VCaP (cell line): ENCODE results near the gene TTLL11.

Experiments used
- H3K27ac ChIP-seq: fragments of 450-650 bp; 2 replicates; pipeline ENCODE4 v1.5.1; 2017
- TF ChIP-seq, protein P1 (sequence below): fragments of 450-650 bp; conservative IDR thresholded peaks from 2 replicates; pipeline ENCODE4 v1.5.1; 2017; ENCODE audit warnings: mild to moderate bottlenecking, moderate library complexity

Gene TTLL11

DNA sequence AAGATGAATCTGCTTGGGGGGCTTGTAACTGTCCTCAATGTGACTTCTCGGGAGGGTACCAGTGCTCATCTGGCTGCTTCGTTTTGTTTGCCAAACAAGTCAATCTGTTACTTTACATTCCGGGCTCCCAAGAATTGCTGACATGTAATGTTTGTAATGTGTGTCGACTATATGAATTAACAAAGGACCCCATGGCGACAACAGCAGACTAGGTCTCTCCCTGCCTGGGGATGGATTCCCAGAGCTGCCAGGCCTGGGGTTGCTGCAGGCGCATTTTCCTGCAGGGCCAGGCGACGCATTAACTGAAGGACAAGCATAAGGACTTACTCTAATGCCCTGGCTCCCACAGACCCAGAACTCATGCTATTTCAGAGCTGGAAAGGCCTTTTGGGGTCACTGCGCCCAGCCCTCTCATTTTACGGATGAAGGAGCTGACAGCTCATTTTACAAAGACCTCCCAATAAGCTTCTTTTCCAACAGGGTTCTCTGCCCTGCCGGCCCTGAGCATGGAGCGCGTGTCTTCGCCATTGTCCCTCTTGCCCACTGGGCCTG, 214.8 kb downstream of the TTLL11 start:
- no peak overlapping the region for H3K27ac ChIP-seq
- TF ChIP-seq, protein P1, sequence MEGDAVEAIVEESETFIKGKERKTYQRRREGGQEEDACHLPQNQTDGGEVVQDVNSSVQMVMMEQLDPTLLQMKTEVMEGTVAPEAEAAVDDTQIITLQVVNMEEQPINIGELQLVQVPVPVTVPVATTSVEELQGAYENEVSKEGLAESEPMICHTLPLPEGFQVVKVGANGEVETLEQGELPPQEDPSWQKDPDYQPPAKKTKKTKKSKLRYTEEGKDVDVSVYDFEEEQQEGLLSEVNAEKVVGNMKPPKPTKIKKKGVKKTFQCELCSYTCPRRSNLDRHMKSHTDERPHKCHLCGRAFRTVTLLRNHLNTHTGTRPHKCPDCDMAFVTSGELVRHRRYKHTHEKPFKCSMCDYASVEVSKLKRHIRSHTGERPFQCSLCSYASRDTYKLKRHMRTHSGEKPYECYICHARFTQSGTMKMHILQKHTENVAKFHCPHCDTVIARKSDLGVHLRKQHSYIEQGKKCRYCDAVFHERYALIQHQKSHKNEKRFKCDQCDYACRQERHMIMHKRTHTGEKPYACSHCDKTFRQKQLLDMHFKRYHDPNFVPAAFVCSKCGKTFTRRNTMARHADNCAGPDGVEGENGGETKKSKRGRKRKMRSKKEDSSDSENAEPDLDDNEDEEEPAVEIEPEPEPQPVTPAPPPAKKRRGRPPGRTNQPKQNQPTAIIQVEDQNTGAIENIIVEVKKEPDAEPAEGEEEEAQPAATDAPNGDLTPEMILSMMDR: no peak

DNA sequence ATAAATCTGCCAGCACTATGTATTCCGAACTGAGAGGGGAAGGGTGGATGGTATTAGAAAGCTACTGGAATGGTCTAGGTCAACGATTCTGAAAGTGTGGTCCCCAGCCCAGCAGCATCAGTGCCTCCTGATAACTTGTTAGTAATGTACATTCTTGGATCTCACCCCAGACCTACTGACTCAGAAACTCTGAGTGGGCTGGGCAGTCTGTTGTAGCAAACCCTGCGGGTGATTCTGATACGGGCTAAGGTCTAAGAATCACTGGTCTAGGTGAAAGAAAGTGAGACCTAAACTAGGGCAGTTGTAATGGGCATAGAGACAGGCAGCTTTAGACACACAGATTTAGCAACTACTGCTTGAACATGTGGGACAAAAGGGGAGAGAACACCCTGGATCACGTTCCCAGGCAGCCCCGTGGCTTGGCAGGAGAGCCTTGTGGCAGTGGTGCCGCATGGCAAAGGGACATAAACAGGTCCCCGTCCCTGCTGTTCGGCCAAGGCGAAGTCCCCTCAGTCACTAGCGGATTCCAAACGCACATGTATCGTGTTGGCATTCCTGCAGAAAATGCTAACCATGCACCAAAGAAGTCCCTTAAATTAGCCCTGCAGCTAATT, 216.3 kb downstream of the TTLL11 start:
- H3K27ac ChIP-seq: no peak overlapping the region
- TF ChIP-seq, protein P1: no peak

DNA sequence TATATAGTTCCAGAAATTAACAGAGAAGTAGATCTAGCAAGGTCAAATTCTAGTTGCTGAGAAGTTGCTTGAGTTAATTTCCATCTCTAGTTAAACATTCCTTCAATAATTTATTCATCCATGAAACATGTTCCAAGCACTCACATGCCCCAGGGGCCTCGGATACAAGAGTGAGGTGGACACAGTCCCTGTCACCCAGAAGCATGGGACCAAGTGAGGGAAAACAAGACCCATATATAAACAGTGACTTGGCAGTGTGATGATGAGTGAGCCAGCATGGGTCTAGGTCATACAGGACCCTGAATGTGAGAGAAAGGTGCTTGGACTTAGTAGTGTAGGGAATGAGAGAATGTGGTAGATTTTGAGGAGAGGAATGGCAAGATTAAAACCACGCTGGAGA, 216.9 kb downstream of the TTLL11 start:
- H3K27ac ChIP-seq: no peak overlapping the region
- TF ChIP-seq, protein P1: no peak

DNA sequence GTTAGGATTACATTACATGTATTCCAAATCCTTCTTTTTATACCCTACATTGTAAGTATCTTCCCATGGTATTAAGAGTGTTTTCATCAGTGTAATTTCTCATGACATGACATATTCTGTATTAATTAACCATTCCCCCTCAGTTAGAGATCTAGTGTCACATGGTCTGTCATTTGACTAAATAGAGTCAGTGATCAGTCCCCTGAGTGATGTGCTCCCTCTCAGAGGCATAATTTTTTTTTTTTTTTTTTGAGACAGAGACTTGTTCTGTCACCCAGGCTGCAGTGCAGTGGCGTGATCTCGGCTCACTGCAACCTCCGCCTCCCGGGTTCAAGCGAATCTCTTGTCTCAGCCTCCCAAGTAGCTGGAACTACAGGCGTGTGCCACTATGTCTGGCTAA, 218.6 kb downstream of the TTLL11 start:
- TF ChIP-seq, protein P1: no peak
- H3K27ac ChIP-seq: no peak overlapping the region

DNA sequence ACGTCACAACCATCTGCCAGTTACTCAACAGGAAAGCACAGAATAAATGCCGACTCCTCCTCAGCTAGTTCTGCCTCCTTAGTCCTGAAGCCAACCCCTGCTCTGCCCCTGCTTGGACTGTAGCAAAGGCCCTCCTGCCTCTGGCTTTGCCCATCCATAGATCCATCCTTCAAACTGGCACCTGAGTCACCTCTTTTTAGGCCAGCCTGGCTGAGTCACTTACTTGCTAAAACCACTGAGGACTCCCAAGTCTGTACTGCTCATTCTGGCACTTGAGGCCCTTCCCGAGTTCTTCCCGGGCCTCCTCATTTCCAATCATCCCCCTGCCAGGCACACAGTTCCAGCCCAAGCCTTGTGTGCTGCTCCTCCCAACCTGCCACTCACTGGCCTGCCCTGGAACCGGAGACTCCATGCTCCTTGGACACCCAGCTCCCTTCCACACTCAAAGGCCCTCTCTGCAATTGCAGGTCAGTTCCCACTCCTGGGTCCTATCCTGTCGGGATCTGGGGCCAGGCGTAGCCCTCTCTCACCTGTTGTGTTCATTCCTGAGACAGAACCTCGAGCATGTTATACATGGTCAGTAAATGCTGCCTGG, 221.6 kb downstream of the TTLL11 start:
- TF ChIP-seq, protein P1: no peak
- H3K27ac ChIP-seq: no peak overlapping the region

DNA sequence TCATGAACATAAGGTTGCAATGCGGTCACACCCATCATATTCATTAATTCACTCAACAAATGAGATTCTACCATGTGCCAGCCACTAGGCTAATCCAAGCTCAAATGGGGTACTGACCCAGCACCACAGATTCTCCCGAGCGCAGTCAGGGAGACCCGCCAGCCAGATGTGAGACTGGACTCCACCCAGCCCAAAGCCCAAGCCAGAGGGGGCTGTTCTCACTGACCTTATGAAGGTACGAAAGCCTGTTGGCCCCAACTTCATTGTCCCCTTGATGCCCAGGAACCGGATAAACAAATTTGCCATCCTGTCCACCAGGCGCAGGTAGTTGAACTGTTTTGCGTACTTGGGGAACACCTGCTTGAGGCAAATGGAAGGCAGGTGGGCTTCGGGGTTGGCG, 222.8 kb downstream of the TTLL11 start:
- TF ChIP-seq, protein P1: no peak
- H3K27ac ChIP-seq: no peak overlapping the region

DNA sequence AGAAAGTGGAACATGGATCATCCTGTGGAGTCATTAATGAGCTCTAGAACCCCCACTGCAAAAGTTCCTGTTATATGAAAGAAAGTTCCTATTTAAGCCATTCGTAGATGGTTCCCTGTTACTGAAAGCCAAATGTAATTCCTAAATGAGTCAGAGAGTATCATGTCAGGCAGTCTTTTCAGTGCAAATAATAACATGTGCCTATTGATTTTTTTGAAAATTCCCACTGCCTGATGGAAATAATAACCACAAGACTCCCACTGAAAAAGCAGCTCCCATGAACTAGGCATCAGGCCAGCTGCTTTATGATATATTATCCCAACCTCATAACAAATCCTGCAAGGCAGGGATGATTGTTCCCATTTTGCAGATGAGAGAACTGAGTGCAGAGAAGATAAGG, 224.5 kb downstream of the TTLL11 start:
- TF ChIP-seq, protein P1: no peak
- H3K27ac ChIP-seq: no peak overlapping the region
